GM19025 (cell line): ENCODE data around the gene AQP12A.
"Not testable (repeated sequence)": the region's sequence is repeated elsewhere in the genome, so short reads cannot be mapped to it uniquely, and the experiment has no call there.

ENCODE experiments used
- ATAC-seq: cut with Tn5 transposase; IDR thresholded peaks from one replicate; pipeline ENCODE4 v1.9.1; 2021; ENCODE audit warnings: mild to moderate bottlenecking, low read depth, moderate library complexity; ENCODE audit not compliant: unreplicated experiment

Gene AQP12A

DNA sequence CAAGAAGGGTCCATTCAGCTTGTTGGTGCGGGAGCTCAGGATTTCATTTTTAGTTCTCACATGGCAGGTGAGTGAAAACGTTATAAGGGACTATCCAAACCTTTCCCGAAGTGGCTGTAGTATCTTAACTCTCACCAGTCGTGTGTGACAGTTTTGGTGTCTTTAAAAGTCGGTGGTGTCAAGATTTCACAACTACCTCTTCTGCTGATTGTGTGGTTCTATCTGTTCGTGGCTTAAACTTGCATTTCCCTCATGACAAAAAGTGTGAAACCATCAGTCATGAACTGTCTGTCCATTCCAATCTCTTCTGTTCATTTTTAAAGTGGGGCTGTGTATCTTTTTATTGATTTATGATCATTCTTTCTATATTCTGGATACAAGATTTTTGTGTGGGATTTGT lies 5.2 kb upstream of the AQP12A start:
- no peak for ATAC-seq

DNA sequence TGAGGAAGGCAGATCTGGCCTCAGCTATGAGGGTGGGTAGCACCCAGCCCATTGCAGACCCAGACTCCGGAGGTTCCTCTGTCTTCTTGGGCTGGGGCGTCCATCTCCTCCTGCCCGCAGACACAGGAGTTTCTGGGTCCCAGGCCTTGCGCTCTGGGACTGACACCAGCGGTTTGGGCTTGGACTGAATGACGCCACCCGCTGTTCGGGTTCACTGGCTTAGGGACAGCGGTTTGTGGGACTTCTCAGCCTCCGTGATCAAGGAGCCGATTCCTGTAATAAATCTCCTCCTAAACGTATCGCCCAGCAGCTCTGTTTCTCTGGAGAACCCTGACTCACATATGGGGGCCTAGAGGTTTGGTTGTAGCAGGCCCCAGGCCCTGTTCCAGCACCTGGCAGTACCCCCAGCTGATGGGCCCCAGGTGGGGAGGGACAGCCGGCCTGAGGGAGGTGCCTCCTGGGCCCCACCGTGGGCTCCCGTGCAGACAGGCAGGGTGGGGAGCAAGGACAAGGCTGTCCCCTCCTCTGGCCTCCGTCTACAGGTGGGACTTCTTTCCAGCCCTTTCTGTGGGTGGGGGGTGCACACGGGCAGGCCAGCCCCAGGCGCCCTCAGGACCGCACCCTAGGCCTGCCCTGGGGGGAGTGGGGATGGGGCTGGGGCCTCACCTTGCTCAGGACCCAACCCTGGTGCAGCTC lies 4.5 kb upstream of the AQP12A start:
- no peak for ATAC-seq

DNA sequence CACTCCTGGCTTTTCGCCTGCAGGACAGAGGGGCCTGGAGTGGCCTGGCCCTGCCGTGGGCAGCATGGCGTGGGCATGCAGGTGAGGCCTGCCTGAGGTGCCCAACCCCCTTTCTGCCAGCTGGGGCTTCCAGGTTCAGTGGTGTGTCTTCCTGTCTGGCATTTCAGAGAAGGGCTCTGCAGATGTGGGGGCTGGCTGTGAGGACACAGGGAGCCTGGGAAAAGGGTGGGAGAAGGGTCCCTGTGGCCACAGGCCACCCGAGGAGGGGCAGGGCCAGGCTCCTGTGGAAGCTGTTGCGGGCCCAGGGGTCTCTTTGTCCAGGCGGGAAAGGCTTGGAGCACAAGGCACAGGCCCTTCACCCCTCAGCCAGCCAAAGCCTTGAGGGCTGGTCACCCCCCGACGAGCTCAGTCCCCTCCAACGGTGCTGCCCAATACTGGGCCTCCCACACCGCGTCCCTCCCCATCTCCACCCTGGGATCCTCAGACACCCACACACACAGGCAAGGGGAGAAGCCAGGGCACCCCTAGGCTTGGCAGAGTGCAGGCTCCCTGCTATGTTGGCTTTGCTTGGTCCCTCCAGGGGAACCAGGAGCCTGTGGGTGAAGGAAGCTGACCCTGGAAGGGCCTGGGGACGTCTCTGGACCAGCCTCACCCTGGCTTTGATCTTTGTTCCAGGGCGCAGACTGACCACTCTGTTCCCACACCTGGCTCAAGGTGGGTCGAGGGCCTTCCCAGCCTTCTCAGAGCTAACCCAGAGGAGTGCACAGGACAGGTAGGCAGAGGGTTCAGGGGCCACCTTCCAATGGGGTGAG lies 3.7 kb upstream of the AQP12A start:
- no peak for ATAC-seq

DNA sequence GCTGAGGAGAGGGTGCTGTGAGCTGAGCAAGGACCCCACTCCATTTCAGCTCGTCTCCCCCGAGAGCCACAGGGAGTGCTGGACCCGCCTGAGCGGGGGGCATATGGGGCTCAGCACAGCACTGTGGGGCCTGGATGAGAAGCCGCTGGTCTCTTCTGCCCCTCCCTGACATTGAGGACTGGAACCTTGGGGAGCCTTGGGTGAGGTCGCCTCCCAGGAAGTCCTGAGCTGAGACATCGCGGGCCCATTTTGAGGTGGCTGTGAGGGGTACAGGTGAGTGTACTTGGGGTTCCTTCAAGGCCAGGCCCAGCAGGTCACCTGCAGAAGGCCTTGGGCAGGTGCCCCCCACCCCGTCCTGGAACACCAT lies 3.1 kb upstream of the AQP12A start:
- ATAC-seq, result no peak

DNA sequence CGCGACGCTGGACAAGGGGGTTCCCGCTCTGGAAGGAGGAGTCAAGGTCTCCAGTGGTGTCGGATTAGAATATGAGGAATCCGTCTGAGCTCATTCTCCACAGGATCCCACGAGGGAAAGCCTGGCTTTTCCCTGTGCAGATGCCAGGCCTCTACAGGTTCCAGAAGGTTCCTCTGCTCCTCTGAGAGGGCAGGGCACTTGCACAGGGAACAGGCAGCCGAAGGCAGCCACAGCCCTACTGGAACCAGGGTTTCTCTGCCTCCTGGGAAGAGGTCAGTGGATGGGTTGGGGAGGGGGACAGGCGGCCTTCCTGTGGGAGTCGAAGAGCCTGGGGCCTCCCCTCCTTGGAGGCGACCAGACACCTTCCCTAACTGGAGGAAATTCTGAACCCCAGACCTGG lies 1.7 kb upstream of the AQP12A start:
- ATAC-seq, result no peak

DNA sequence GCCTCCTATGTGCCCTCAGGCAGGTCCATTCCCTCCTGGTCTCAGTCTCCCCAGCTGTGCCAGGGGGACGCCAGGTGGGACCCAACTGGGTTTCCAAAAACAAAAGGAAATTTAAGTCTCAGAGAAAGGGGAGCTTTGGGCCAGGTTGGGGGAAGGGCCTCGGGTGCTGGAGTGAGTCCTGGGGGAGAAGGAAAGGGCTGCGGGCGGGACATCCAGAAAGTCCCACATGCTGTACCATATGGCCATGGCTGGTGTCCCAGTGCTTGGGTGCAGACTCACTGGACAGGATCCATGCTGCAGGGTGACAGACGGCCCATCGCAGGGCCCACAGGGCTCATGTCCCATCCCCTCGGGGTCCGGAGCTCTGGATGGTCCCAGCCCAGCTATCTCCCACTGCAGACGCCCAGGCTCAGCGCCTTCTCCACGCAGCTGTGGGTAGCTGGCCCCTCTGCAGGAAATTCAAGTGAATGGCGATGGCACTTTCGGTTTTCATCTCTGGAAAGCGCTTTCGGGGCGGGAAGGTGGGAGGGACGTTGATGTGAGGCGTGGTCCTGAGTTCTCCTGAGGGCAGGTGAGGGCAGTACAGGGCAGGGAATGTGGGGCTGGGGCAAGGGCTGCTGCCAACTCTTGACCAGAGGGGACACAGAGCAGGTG lies 1.1 kb upstream of the AQP12A start:
- ATAC-seq, result not testable (repeated sequence)

DNA sequence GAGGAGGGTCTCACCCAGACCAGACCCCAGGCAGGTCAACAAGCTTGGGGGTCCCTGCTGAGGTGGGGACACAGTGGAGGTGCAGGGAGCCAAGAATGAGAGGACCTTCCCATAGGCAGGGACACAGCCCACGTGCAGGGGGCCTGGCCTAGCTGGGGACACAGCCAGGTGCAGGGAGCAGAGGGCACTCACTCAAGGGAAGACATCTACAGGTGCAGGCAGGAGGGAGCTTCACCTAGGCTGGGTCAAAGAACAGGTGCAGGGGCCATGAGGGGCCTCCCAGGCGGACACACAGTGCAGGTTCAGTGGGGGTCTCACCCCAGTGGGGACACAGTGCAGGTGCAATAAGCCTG lies 615 bp upstream of the AQP12A start:
- not testable (repeated sequence) for ATAC-seq

DNA sequence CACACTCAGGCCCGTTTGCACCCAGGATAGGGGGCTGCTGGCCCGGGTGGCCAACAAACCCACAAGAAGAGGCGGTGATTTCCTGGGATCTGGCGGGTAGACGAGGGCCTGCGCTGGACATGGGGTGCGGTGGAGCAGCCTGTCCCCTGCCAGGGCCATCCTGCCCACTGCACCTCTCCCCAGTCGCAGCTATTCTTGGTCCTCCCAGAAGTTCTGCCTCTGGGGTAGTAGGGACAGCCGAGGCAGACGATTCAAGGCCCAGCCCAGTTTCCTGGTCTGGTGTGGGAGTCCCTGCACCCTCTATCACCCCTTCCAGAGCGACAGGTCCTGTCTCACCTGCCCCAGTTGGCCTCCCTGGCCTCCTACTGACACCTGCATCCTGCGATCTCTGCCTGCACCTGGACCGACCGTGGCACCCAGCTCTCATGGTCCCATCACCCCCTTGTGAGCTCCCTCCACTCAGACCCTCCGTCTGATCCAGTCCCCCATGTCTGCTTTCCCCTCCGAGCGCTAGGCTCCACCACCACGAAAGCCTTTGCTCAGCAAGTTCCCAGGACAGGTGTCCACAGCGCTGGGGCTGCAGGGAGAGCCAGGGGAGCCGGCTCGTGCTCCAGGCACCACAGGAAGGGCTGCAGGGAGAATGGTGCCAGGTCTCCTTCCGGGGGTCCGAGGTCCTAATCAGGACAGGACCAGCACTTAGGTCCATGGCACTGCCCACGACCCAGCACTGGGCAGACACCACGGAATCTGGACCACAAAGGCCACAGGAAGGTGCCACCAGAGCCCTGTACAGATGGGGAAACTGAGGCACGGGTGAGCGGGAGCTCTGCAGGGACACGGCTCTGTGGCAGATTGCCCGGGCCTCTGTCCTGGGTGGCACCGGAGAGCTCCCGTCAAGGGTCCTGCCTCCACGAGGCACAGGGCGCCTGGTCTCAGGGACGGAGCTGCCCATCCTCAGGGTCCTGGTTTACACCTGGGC lies 1.2 kb downstream of the AQP12A start:
- ATAC-seq, result not testable (repeated sequence)

DNA sequence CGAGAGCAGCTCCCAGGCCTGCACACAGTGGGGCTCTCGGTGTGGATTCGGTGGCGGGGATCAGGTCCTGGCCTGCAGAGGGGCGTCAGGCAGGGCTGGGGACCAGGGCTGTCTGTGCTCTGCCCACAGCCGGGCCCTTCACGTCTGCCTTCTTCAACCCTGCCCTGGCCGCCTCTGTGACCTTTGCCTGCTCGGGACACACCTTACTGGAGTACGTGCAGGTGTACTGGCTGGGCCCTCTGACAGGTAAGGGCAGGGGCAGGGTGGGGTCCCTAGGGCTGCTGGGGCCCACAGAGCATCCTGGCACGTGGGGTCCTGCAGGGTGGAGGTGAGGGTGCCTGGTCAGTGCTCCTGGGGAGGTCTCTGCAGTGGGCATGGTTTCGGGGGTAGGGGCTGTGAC lies 2.6 kb downstream of the AQP12A start:
- ATAC-seq, result not testable (repeated sequence)

DNA sequence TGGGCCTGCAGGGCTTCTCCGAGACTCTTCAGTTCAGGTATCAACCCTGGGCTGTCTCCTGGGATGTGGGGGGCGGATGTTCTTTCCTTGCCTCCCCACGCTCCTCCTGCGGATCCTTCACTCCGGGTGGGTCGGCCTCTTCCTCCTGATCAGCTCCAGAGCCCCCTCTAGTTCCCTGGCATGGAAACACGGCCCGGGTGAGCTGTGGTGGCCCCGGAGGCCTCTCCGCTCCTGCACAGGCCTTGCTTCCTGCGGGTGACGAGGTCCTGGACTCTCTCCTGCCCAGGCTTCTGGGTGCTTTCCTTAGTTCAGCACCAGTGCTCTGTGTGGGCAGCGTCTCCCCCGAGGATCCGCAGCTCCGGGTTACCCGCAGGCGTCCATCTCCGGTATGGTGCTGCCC lies 3.9 kb downstream of the AQP12A start:
- not testable (repeated sequence) for ATAC-seq

DNA sequence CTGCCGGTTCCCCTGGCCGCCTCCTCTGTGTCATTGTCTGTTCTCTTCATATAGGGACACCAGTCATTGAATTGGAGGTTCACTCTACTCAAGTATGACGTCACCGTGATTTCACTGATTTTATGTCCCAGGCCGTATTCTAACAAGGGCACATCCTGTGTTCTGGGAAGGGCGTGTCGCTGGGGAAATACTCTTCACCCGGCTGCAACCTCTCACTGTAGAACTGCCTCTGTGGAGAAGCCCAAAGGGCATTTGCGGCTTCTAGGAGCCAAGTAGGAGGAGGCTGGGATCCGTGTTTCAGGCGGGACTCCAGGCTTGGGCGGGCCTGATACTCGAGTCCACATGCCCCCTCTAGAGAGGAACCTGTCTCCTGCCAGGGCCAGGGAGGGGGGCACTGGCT lies 4.8 kb downstream of the AQP12A start:
- ATAC-seq, result not testable (repeated sequence)

DNA sequence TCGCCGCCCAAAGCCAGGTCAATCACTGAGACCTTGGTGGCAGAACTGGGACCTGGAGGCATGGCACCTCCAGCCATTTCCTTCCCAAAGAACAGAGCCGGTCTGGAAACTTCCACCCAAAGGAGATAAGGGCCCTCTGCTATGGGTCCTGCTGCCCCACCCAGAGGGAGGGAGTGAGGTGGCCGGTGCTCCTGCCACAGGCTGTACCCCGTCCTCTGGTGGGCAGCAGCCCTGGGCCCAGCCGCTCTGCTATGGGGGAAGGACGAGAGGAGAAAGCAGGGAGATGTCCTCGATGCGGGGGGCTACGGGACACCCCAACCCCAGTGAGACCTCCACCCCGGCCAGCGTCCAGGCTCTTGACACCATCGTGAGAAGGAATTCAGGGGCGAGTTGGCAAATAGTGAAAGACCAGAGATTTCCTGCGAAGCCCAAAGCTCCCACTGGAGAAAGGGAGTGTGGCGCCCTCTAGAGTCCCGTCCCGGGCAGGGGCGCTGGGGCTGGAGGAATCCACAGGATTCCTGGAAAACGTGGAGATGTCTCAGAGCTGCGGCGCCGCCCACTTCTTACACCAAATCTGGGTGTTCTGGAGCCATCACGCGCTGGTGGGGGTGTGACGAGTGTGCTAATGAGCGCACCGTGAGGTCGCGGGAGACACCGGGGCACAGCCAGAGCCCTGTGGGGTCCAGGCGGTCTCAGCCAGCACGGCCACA lies 7.3 kb downstream of the AQP12A start:
- ATAC-seq, result not testable (repeated sequence)

DNA sequence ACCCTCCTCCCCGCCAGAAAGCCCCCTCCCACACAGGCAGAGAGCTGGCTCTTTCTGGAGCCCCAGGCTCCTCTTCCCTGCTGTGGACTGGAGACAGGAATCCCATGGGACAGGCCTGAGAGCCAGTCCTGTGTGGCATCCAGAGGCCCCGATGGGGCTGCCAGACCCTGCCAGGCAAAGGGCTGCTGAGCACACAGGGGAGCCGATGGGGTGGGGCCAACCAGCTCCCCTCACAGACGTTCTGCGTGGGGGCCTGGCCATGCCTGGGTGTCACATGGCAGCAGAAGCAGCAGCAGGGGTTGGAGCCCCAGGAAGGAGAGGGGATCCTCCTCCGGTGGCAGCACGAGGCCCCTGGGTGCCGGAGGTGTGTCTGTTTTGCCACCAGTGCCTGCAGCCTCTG lies 8.2 kb downstream of the AQP12A start:
- not testable (repeated sequence) for ATAC-seq

DNA sequence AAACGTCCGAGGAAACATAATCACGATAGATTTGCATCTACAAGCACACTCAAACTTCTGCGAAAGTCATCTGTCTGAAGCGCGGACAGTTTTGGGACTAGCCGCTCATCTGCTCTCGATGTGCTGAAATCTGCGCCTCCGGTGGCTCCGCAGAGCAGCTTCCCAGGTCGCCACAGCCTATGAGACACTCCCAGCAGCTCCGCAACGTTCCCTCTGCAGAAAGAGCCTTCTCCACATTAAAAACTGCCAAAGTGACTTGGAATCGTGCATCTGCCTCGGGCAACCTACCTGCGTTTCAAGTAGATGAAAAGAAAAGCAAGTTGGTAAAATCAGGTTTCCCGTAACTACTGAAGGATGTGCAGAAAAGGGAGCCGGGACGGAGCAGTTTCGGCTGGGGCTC lies 8.9 kb downstream of the AQP12A start:
- ATAC-seq, result not testable (repeated sequence)

DNA sequence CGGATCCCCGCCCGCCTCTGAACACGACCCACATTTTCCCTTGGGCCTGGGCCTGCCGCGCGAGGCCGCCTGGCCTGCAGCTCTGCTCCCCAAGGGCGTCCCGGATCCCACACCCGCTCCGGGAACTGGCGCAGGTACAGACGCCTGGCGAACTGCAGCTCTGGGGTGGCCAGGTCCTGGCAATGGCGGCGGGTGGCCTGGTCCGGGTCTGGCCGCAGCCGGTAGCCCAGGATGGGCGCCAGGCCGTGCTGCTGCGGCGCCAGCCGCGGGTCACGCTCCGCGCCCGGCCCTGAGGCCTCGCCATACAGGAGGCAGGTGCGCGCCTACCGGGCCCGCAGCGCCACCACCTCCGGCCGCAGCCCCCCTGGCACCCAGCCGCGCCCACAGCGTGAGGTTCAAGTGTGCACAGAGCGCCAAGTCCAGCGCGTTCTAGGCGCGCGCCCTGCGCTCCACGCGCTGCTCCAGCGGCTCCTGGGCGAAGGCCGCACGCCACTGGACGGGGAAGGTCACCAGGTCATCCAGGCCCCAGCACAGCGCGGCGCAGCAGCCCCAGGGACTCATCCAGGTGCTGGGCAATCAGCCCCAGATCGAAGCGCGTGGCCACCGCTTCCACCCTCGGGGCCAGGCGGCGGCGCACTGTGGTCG lies 9.5 kb downstream of the AQP12A start:
- no peak for ATAC-seq

DNA sequence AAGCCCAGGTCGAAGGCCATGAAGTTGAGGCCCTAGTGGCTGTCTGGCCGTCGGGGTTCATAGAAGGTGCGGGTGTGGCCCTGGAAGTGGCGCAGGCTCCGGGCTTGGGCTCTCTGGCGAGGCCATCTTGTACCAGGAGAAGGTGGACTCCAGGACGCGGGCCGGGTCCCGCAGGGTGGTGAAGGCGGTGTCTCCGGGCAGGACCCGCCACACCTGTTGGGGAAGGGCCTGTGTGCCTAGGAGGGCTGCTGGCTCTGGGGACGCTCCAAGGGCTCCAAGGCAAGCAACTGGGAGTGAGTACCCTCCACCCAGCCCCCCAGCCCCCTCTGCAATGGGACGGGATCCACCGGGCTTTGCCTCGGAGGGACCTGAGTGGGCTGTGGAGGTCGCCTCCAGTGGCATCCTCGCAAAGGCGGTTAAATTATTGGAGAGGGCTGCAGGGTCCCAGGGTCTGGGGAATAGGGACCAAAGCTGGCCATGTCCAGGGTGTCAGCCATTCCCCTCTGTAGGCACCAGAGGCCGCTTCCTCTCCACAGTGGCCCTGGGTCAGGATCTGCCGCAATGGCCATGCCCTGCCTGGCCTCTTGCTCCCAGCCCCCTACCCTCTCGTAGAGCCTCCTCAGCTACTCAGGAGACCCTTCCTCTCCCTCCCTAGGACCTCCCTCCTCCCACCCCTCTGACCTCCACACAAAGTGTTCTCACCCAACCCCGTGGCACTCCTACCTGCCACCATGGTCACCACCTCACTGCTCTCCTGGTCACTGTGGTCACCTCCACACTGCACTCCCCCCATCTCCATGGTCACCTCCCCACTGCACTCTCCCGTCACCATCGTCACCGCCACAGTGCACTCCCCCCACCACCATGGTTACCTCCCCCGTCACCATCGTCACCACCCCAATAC lies 10.3 kb downstream of the AQP12A start:
- ATAC-seq, result no peak

DNA sequence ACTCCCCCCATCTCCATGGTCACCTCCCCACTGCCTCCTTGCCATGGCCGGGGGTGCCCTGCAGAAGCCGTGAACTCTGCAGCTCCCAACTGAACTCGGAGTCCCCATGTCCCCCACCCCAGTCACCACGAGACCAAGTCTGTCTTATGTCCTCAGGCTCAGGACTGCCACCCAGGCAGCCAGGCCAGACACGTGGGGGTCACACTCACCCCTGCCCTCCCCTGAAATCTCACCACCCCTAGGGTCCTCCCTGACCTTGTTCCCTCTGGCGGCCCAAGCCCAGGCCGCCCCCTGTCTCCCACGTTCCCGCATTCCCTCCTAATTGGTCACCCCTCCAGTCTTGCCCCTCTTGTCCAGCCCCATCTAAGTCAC lies 11.0 kb downstream of the AQP12A start:
- no peak for ATAC-seq
